Measurements from ENCODE around the gene LMAN2L.

The LMAN2L gene

DNA sequence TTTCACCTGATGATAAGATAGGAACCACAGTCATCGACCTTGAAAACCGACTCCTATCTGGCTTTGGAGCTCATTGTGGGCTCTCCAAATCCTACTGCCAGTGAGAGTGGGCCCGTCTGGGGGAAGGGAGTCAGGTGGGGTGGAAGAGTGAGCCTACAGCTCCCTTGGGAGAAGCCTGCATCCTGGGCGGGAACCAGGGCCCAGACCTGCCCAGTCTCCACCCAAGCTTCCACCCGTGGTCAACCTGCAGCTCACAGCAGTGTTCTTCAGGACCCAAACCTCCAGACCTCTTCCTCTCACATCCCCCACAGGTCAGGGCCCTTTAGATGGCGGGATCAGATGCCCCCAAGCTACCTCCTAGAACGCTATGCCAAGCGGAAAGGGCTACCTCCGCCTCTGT lies 40.2 kb downstream of the LMAN2L start:
- H3K36me3 ChIP-seq (ENCODE audit: insufficient read depth, low read depth, low read length) = peaks cover 11% of the 10 kb centered on the region
- H3K9ac ChIP-seq (ENCODE audit: low read depth, low read length) = no peak overlapping the region
- no peaks in the 10 kb centered on the region for H3K4me1 ChIP-seq (ENCODE audit: insufficient read depth, low read length)
- H3K9me3 ChIP-seq (ENCODE audit: insufficient read depth, low read depth, low read length) = no peaks in the 10 kb centered on the region
- no peak overlapping the region for H3K4me3 ChIP-seq (ENCODE audit: low read length)
- no peaks in the 10 kb centered on the region for H3K27me3 ChIP-seq (ENCODE audit: insufficient read depth, low read length)
- H3K27ac ChIP-seq (ENCODE audit: low read length) = no peak overlapping the region

DNA sequence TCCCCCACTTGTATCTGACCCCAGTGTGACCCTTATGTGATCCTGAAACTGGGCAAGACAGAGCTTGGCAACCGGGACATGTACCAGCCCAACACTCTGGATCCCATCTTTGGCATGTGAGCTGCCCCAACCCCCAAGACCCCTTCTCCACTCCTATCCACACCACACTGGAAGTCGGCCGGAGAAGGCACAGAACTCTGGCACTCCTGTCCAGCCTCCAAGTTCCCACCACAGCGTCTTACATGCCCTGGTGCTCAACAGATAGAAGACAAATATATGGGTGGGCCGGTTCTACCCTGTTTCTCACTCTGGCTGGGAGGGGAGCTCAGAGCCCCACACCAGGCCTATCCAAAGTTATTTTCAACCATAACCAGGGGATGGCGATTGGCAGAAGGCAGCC lies 40.8 kb downstream of the LMAN2L start:
- no peak overlapping the region for H3K27ac ChIP-seq (ENCODE audit: low read length)
- no peaks in the 10 kb centered on the region for H3K9me3 ChIP-seq (ENCODE audit: insufficient read depth, low read depth, low read length)
- H3K4me1 ChIP-seq (ENCODE audit: insufficient read depth, low read length) = no peaks in the 10 kb centered on the region
- peaks cover 10% of the 10 kb centered on the region for H3K36me3 ChIP-seq (ENCODE audit: insufficient read depth, low read depth, low read length)
- H3K9ac ChIP-seq (ENCODE audit: low read depth, low read length) = no peak overlapping the region
- H3K27me3 ChIP-seq (ENCODE audit: insufficient read depth, low read length) = no peaks in the 10 kb centered on the region
- no peak overlapping the region for H3K4me3 ChIP-seq (ENCODE audit: low read length)

DNA sequence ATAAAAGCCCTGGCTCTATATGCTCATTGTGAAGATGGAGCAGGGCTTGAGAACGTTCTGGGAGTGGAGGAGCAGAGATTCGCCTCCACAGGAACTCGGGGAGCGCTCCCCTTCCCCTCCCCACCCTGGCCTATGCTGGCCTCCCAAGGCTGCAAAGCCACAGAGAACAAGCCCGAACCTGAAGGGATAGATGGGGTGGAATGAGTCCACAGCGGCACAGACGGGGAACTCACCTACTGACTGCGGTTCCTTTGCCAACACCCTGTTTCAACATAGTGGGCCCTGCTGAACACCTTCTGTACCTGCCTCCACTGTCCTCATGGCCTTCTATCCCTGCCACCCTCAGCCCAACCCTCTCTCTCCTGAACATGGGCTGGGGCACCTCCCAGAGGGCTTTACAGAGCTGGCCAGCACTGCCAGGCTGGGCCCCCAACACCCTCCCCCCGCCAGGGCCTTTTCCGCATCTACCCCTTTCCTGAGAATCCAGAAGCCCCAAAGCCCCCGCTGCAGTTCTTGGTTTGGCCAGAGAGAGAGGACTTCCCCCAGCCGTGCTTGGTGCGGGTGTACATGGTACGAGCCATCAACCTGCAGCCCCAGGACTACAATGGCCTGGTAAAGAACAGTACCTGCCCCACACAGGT lies 41.5 kb downstream of the LMAN2L start:
- Histone ChIP-seq H3K36me3 (ENCODE audit: insufficient read depth, low read depth, low read length) (peaks cover 7% of the 10 kb centered on the region), H3K9me3 (ENCODE audit: insufficient read depth, low read depth, low read length) (no peaks in the 10 kb centered on the region), H3K27ac (ENCODE audit: low read length) (no peak overlapping the region), H3K4me3 (ENCODE audit: low read length) (no peak overlapping the region), H3K4me1 (ENCODE audit: insufficient read depth, low read length) (no peaks in the 10 kb centered on the region), H3K27me3 (ENCODE audit: insufficient read depth, low read length) (no peaks in the 10 kb centered on the region), H3K9ac (ENCODE audit: low read depth, low read length) (no peak overlapping the region)

DNA sequence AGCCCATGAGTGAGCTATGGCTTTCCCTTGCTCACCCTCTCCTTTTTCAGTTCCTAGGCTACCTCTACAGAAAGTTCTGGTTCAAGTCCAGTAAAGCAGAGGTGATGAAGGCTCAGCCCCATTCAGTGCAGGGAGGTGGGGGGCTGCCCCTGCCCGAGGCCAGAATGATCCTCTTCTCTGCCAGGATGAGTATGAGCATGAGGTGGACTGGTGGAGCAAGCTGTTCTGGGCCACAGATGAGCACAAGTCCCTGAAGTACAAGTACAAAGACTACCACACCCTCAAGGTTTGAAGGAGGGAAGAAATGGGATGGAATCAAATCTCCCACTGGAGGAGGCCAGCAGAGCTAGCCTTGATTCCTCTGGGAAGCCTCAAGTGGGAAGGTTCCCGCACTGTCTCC lies 42.4 kb downstream of the LMAN2L start:
- no peaks in the 10 kb centered on the region for H3K4me1 ChIP-seq (ENCODE audit: insufficient read depth, low read length)
- no peaks in the 10 kb centered on the region for H3K9me3 ChIP-seq (ENCODE audit: insufficient read depth, low read depth, low read length)
- no peaks in the 10 kb centered on the region for H3K27me3 ChIP-seq (ENCODE audit: insufficient read depth, low read length)
- H3K9ac ChIP-seq (ENCODE audit: low read depth, low read length) = no peak overlapping the region
- no peaks in the 10 kb centered on the region for H3K36me3 ChIP-seq (ENCODE audit: insufficient read depth, low read depth, low read length)
- no peak overlapping the region for H3K27ac ChIP-seq (ENCODE audit: low read length)
- no peak overlapping the region for H3K4me3 ChIP-seq (ENCODE audit: low read length)

DNA sequence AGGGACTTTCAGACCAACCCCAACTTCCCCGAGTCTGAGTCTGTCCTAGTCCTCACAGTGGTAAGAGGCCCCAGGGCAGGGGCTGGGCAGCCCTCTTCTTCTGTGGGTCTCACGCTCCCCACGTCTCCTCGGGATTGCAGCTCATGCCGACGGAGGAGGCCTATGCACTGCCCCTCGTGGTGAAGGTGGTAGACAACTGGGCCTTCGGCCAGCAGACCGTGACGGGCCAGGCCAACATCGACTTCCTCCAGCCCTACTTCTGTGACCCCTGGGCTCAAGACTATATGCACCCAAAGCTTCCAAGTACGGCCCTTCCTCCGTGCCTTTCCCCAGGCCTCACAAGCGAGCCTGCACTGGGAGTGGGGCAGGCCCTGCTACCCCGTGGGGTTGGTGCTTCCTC lies 44.3 kb downstream of the LMAN2L start:
- Histone ChIP-seq H3K27me3 (ENCODE audit: insufficient read depth, low read length) (no peaks in the 10 kb centered on the region), H3K36me3 (ENCODE audit: insufficient read depth, low read depth, low read length) (no peaks in the 10 kb centered on the region), H3K9ac (ENCODE audit: low read depth, low read length) (no peak overlapping the region), H3K27ac (ENCODE audit: low read length) (no peak overlapping the region), H3K9me3 (ENCODE audit: insufficient read depth, low read depth, low read length) (no peaks in the 10 kb centered on the region), H3K4me3 (ENCODE audit: low read length) (no peak overlapping the region), H3K4me1 (ENCODE audit: insufficient read depth, low read length) (no peaks in the 10 kb centered on the region)

DNA sequence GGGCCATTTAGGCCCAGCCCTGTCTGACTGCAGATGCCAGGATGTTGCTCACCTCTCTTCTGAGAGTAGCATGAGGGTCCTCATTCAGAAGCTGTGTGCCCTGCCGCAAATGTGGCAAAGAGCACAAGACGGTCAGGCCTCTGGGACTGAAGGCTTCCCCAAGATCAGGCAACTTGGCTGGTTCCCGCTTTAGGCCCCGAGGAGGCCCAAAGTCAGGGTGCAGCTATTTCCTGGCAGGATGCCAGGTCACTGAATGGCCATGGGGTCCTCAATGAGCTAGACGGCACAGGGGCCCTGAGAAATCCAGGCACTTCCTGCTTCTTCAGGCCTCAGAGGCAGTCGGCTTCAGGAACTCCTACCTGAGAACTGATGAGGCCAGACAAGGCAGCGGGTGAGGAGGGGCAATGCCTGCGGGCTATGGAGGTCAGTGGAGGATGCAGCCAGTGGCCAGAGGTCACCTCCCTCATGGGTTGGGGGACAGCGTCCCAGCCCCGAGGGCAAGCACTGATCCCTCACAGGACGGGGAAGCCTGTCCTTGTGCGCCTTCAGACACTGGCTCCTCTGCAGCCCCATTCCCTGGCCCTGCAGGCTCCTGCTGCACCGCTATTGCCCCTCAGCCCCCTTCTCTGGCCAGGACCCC lies 44.9 kb downstream of the LMAN2L start:
- Histone ChIP-seq H3K9ac (ENCODE audit: low read depth, low read length) (no peak overlapping the region), H3K9me3 (ENCODE audit: insufficient read depth, low read depth, low read length) (no peaks in the 10 kb centered on the region), H3K27ac (ENCODE audit: low read length) (no peak overlapping the region), H3K36me3 (ENCODE audit: insufficient read depth, low read depth, low read length) (no peaks in the 10 kb centered on the region), H3K27me3 (ENCODE audit: insufficient read depth, low read length) (no peaks in the 10 kb centered on the region), H3K4me1 (ENCODE audit: insufficient read depth, low read length) (no peaks in the 10 kb centered on the region), H3K4me3 (ENCODE audit: low read length) (no peak overlapping the region)

DNA sequence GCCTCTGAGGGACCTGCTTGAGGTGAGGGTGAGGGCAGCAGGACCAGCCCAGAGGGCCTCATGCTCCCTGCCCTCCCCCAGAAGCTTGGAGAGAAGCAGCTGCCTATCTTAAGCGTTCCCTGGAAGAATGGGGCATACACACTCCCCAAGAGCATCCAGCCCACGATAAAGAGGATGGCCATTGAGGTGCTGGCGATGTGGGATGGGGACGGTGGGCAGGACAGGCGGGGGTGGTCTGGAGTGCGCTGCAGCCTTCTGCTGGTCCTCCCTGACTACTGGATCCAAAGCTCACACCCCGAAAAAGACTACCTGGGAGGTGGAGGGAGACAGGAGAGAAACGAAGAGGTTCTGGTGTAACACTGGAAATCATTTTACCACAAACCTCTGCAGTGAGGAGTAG lies 45.6 kb downstream of the LMAN2L start:
- H3K27ac ChIP-seq (ENCODE audit: low read length) = no peak overlapping the region
- H3K36me3 ChIP-seq (ENCODE audit: insufficient read depth, low read depth, low read length) = no peaks in the 10 kb centered on the region
- no peaks in the 10 kb centered on the region for H3K4me1 ChIP-seq (ENCODE audit: insufficient read depth, low read length)
- no peak overlapping the region for H3K9ac ChIP-seq (ENCODE audit: low read depth, low read length)
- H3K4me3 ChIP-seq (ENCODE audit: low read length) = no peak overlapping the region
- no peaks in the 10 kb centered on the region for H3K9me3 ChIP-seq (ENCODE audit: insufficient read depth, low read depth, low read length)
- H3K27me3 ChIP-seq (ENCODE audit: insufficient read depth, low read length) = no peaks in the 10 kb centered on the region

DNA sequence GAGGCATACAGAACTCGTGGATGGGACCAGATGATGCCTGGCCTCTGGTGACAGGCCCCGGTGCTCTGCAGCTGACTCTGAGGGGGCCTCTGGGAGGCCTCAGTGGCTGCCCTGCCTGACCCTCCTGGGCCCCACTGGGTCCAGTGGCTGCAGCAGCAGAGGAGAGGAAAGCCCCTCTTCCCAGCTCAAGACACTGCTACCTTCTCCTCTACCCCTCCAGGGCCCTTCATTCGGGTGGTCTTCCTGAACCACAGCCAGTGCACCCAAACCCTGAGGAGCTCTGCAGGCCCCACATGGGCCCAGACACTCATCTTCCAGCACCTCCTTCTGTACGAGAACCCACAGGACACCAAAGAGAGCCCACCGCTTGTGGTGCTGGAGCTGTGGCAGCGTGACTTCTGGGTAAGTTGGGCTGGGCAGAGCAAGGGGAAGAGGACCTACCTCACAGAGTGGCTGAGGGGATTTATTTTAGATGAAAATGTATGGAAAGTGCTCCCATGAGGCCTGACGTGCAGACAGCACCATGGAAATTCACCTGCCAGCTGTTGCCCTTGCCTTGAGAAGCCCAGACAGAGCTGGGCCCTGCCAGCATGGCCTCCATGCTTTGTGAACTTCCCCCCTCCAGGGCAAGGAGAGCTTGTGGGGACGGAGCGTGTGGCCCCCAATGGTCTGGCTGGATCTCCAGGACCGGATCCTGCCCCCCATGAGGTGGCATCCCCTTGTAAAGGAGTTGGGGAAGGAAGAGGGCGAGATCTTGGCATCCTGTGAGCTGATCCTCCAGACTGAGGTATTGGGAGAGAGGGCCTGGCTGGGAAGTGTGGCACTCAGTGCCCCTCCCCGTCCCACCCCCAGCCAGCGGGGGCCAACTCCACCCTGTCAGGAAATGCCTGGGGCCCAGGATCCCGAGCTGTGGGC lies 46.3 kb downstream of the LMAN2L start:
- Histone ChIP-seq H3K9me3 (ENCODE audit: insufficient read depth, low read depth, low read length) (no peaks in the 10 kb centered on the region), H3K4me1 (ENCODE audit: insufficient read depth, low read length) (no peaks in the 10 kb centered on the region), H3K27ac (ENCODE audit: low read length) (no peak overlapping the region), H3K36me3 (ENCODE audit: insufficient read depth, low read depth, low read length) (no peaks in the 10 kb centered on the region), H3K9ac (ENCODE audit: low read depth, low read length) (no peak overlapping the region), H3K27me3 (ENCODE audit: insufficient read depth, low read length) (no peaks in the 10 kb centered on the region), H3K4me3 (ENCODE audit: low read length) (no peak overlapping the region)

DNA sequence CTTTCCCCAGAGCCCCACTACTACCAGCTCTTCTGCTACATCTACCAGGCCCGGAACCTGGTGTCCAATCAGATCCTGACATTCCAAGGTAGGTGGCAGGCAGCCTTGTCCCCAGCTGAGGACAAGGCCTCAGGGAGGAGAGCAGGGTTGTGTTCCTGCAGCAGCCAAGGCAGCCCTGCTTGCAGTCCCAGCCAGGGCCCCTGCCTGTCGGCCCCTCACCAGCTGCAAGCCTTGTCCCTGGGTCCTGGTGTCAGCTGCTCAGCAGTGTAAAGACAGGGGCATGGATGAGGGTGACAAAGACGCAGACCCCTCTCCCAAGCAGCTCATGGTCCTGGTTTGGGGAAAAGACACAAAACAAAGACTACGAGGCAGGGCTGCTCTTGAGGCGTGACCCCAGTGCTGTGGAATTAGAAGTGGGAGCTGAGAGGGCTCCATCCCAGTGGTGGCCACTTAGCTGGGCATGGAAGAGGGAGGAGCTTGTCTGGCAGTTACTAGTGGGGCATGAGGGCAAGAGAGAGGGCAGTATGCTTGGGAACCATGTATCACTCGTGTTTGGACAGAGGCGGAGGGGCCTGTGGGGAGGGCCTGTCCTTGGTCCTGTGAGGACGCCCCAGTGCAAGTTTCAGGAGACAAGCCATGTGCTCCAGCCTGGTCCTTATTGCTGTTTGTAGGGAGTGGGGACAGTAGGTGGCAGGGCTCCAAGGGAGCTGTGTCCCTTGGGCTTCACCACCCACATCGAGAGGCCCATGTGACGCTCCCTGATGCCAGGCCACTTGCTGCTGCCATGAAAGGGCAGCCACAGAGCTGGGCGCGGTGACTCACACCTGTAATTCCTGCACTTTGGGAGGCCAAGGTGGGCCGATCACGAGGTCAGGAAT lies 47.5 kb downstream of the LMAN2L start:
- Histone ChIP-seq H3K4me1 (ENCODE audit: insufficient read depth, low read length) (no peaks in the 10 kb centered on the region), H3K9ac (ENCODE audit: low read depth, low read length) (no peak overlapping the region), H3K36me3 (ENCODE audit: insufficient read depth, low read depth, low read length) (no peaks in the 10 kb centered on the region), H3K27me3 (ENCODE audit: insufficient read depth, low read length) (no peaks in the 10 kb centered on the region), H3K4me3 (ENCODE audit: low read length) (no peak overlapping the region), H3K9me3 (ENCODE audit: insufficient read depth, low read depth, low read length) (no peaks in the 10 kb centered on the region), H3K27ac (ENCODE audit: low read length) (no peak overlapping the region)

DNA sequence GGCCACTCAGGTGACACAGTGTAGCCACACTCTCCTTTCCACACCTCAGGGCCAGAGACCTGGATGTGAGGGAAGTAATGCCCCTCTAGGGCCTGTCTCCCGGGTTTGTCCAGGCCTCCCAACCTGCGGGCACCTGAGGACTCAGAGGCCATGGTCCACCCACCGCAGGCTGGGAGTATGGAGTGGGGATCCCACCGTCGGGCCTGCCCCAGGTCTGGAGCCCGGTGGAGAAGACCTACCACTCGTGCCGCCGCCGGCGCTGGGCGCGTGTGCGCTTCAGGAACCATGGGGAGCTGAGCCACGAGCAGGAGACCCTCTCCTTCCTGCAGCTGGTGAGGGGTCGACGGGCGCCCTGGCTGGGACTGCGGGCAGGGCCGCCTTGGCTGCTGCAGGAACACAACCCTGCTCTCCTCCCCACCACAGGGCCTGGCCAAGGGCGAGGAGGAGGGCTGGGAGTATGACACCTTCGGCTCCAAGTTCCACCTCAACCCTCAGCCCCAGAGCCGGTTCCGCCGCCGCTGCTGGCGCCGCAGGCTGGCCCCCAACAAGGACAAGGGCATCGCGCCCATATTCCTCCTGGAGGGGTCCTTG lies 48.7 kb downstream of the LMAN2L start:
- Histone ChIP-seq H3K9me3 (ENCODE audit: insufficient read depth, low read depth, low read length) (no peaks in the 10 kb centered on the region), H3K4me3 (ENCODE audit: low read length) (no peak overlapping the region), H3K9ac (ENCODE audit: low read depth, low read length) (no peak overlapping the region), H3K27ac (ENCODE audit: low read length) (no peak overlapping the region), H3K27me3 (ENCODE audit: insufficient read depth, low read length) (no peaks in the 10 kb centered on the region), H3K36me3 (ENCODE audit: insufficient read depth, low read depth, low read length) (no peaks in the 10 kb centered on the region), H3K4me1 (ENCODE audit: insufficient read depth, low read length) (no peaks in the 10 kb centered on the region)
